Measurements from ENCODE around the gene BNIP5.

Gene BNIP5

DNA sequence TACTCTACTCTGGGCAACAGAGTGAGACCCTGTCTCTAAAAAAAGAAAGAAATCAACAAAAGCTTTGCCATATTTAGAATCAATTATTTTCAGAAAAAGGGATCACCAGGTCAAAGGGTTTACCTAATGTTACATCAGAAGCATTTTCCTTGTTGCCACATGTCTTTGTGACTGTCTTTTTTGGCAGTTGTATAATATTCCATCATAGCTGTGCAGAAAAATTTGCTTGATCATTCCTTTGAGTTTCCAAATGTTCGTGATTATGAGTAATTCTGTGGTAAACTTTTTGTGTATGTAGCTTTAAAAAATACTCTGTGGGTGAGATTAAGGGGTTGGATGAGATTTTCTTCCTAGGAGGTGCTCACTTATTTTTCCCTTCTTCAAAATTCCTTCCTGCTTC lies 40.4 kb downstream of the BNIP5 start:
- DNase-seq (ENCODE audit: low read depth in 2 of 2), result no peak

DNA sequence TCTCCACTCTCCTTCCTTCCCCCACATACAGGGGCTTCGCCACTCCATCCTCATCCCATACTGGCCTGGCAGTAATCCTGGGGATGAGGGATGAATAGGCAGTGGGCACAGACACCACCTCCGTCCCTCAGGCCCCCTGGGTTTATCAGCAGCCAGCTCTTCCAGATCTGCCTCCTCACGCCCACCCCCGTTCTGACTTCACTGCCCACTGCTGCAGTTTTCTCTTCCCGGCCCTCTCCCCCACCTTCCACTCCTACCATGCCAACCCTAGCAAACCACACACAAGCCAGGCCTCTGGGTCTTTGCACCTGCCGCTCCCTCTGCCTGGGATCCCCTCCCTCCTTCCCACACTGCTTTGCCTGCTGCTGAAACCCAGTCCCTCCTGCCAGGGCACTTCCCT lies 44.5 kb downstream of the BNIP5 start:
- DNase-seq (ENCODE audit: low read depth in 2 of 2), result no peak

DNA sequence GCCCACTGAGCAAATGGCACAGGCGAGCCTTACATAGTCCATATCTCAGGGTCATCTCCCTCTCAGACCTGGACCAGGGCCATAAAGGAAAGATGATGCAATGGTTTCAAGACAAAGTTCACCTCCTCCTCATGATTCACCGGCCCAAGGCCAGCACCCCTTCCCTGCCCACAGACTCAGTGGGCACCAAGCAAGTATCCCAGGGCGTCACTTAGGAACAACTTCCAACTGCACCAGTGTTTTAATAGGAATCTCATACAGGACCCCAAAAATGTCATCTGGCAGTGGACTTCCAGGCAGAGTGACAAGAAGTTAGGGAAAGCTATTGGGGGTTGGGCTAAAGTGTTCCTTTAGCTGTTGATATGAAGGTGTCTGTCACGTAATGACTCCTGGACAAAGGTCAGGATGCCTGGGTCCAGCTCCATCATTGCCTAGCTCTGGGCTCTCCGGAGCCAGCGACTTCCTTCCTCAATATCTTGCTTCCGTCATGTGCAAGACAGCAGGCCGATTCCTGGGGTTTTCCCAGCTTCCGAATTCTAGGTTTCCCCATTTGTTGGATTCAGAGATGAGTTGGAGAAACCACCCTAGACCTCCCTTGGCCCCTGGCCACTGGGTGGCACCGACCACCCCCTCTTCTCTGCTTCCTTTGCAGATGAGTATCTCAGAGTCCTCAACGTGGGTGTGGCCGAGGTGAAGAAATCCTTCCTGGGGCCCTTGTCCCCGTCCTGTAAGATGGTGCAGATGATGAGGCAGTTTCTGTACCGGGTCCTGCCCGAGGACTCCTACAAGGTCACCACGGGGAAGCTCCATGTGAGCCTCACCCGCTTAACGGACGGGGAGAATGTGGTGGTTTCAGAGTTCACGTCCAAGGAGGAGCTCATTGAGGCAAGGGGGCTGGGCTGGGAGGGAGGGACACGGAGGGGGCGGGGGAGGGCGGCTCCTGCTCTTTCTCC lies 45.7 kb downstream of the BNIP5 start:
- no peak for DNase-seq (ENCODE audit: low read depth in 2 of 2)

DNA sequence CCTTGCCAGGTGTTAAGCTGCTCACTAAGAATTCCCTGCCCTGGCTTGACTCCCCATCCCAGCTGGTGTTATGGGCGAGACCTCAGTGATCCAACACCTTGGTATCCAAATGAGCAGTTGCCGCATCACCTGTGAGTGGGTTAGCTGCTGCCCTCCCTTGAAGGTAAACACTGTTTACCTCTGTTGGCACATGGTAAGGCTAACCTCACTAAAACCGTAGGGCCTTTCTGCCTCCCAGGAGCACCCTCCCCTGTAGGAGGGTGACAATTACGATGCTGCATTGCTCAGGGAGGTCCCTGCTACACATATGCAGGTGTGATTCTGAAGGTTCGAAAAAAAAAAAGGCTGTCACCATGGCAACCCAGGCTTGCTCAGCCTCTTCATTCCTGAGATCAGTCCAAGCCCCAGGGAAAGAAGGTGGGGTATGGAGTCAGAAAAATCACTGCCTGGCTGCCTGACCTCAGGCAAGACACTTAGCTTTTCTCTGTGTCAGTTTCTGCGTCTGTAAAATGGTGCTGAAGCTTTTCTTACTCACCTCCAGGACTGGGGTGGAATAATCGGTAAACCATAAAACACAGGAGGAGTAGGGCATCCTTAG lies 47.3 kb downstream of the BNIP5 start:
- DNase-seq (ENCODE audit: low read depth in 2 of 2), result no peak

DNA sequence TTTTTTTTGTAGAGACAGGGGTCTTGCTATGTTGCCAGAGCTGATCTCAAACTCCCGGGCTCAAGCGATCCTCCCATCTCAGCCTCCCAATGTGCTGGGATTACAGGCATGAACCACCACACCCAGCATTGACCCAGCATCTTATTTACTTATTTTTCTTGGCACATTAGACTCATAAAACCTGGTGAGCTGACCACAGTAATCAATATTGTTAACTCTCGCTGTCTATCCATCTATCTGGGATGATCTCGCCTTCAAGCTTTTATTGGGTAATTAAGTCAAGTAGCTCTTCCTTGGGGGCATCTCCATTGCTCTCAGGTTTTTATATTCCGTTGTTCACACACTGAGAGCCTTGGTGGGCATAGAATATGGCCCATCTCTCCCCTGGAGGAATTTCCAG lies 49.8 kb downstream of the BNIP5 start:
- no peak for DNase-seq (ENCODE audit: low read depth in 2 of 2)

DNA sequence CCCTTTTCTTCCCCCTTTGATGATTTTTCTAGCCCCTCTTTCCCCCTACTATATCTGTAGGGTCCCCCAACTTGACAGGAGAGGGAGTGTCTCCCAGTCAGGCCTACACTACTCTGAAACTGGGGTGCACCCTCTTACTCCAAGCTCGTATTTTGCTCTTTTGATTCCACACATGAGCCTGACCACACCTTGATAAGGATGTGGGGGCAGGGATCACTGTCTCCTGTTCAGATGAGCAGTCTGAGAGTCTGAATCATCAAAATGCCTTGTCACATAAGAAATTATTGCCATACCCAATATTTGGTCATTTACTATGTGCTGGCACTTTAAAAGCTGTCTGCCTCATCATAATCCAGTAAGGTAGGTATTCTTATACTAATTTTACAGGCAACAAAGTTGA lies 50.9 kb downstream of the BNIP5 start:
- DNase-seq (ENCODE audit: low read depth in 2 of 2), result no peak

DNA sequence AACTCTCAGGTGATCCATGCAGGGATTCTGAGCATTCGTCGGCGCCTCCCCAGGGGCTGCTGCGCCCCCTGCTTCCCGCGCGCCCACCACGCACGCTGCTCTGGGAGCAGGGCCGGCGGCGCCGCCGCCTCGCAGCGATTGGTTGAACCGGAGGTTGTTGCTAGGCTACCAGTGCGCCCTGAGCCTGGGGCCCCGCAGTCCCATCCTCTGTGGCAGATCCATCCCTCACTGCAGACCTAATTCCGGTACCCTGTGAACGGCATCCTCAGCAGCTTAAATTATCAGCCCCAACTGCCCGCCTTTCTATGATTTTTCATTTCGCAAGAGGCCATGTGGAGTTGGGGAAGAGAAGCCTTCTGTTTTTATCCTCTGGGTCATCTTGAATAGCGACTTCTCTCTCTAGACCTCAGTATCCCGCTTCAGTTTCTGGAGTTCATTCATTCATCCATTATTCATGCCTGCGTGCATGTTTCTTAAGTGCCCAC lies 51.5 kb downstream of the BNIP5 start:
- DNase-seq (ENCODE audit: low read depth in 2 of 2), result no peak

DNA sequence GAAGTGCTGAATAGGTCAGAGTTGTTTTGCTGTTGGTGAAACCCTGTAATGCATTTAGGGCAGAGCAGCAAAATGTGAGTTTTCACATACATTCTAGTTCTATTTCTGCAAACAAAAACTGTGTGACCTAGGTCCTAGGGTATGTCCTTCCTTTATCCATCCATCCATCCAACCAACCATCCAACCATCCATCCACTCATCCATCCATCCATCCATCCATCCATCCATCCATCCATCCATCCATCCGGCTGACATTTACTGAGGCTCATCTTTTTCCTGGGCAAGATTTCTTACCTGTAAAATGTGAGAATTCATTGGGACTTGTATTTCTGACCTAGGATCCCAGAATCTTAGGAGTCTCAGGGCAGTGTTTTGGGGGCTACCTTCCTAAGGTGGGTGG lies 52.3 kb downstream of the BNIP5 start:
- DNase-seq (ENCODE audit: low read depth in 2 of 2), result no peak

DNA sequence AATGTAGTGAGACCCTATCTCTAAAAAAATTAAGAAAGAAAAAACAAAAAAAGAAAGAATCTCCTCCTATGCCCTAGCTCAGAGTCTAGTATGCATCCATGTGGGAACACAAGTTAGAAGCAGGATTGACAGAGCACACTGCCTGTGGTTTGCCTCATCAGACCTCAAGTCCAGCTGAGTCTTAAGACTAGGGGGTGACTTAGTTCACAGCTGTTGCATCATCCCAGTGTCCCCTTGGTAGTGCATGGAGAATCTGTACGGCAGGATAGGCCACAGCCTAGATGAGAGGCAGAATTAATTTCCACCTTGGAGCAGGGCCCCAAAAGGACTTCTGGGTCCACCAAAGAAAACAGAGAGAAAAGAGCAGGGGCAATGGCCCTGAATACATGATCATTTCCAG lies 53.1 kb downstream of the BNIP5 start:
- DNase-seq (ENCODE audit: low read depth in 2 of 2), result no peak

DNA sequence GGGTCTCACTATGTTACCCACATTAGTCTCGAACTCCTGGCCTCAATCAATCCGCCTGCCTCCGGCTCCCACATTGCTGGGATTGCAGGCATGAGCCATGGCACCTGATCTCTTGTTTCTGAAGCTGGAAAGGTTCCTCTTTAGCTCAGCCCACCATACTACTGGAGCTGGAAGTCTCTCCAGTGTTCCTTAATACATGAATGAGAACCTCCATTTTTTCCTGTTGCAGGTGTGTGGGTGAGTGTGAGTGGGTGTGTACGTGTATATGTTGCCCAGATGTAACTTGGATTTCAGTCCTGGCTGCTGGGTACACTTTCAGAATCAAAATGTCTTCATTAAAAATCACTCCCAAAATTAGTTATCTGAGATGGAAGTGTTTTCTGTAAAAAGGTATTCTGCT lies 55.7 kb downstream of the BNIP5 start:
- no peak for DNase-seq (ENCODE audit: low read depth in 2 of 2)

DNA sequence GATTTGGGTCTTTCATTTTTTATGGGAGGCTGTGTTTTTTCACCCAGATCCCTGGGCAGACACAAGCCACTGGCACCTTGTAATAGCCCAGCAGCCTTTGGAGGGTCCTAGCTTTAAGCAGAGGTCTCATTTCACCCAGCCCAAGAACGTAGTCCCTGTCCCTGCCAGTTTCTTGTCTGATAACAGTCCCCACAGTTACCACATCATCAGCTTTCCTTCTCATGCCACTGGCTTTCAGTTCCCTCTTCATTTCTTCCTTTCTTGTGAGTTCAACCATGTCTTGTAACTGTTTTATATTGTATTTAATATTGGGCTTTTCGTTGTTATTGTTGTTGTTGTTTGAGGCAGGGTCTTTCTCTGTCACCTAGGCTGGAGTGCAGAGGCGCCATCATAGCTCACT lies 56.2 kb downstream of the BNIP5 start:
- DNase-seq (ENCODE audit: low read depth in 2 of 2), result no peak

DNA sequence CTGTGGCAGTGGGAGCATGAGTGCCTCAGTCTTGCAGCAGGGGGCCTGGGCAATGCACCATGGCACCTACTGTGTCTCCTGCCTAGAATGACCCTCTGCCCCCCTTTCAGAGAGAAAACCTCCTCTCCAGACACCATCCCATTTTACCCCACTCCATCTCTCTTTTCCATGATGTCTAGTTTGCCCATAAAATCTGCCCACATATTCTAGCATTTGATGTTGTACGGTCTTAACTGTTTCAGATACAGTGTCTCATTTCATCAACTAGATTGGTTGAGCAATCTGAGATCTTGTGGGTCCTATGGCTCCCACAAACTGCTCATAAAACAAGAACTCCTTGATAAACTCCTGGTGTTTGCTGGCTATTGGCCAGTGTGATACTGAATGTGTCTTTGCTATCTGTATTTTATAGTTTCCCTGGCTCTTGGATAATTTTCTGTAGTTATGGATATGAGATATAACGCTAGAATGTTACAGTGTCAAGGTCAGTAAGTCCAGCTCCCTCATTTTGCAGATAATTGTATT lies 58.7 kb downstream of the BNIP5 start:
- DNase-seq (ENCODE audit: low read depth in 2 of 2), result no peak

DNA sequence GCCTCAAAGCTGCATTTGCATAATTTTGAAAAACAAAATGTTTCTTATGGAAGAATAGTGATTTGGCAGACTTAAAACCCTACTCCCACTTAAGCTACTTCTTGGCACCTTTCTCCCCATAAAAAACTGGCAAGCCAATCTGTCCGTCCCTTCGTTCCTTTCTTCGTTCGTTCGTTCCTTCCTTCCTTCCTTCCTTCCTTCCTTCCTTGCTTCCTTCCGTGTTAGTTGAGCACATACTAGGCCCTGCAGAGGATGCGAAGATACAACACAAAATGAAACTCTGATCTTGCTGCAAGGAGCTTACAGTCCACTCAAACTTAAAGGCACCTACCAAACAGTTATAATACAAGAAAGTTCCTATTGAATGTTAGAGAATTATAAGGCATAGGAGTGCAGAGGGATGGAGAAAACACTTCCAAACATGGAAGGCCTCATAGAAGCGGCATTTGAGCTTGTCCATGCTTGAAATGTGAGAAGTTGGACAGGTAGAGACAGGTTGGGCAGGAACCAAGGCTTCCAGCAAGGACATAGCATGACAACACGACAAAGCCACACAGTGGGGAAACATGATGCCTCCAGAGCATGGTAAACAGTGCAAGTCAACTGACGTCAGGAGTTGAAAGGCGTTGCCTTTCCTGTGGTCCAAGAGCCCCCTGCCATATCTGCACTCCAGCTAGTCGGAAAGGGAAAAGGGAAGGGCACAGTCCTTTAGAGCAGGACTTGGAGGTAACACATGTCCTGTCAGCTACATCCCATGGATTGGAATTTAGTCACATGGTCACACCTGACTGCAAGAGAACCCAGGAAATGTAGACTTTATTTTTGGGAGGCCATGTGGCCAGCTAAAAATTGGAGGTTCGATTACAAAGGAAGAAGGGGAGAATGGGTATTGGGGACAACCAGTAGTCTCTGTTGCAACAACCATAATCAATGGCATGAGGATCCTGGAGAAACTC lies 59.8 kb downstream of the BNIP5 start:
- DNase-seq (ENCODE audit: low read depth in 2 of 2), result no peak

DNA sequence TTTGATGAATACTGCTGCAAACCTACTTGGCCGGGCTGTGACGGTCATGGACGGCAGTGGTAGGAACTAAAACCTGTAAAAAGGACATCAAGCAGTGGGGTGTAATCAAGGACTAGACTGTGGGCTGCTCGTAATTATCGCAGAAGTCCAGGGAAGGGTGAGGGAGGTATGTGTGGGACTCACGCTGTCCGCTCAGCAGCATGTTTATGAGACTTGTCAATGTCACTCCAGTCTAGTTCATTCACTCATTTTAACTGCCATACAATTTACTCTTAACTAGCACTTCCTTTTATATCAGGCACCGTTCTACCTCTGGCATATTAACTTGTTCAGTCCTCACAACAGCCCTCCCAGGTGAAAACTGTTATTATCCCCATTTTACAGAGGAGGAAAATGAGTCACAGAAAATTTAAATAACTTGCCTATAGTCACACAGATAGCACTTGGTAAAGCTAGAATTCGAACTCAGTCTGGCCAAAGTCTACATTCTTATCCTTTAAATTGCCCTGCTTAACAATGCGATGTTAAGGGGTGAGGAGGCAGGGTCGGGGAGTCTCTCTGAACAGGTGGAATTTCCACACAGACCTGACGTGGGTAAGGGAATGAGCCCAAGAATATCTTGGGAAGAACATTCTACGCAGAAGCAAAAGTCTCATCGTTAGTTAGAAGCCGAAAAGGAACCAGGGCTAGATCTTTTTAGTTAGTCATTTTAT lies 62.7 kb downstream of the BNIP5 start:
- DNase-seq (ENCODE audit: low read depth in 2 of 2), result no peak

DNA sequence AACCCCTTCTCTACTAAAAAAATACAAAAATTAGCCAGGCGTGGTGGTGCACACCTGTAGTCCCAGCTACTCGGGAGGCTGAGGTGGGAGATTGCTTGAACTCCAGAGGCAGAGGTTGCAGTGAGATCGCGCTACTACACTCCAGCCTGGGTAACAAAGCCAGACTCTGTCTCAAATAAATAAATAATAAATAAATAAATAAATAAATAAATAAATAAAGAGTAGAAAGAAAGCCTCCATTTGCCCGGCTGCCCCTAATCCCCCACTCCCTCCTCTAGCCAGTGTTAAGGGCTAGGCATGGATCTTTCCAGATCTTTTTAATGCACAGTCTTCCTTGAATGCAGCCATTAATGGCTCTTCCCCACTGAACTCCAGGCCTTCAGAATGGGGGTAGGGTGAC lies 63.6 kb downstream of the BNIP5 start:
- no peak for DNase-seq (ENCODE audit: low read depth in 2 of 2)

DNA sequence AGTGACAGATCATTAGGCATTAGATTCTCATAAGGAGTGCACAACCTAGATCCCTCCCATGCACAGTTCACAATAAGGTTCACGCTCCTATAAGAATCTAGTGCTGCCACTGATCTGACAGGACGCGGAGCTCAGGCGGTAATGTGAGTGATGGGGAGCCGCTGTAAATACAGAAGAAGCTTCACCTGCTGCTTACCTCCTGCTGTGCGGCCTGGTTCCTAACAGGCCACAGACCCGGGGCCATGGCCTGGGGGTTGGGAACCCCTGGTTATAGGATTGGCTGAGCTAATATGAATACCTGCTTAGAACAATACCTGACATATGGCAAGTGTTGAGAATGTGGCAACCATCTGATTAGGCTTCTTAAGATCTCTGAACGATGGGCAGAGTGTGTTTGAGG lies 64.5 kb downstream of the BNIP5 start:
- no peak for DNase-seq (ENCODE audit: low read depth in 2 of 2)

DNA sequence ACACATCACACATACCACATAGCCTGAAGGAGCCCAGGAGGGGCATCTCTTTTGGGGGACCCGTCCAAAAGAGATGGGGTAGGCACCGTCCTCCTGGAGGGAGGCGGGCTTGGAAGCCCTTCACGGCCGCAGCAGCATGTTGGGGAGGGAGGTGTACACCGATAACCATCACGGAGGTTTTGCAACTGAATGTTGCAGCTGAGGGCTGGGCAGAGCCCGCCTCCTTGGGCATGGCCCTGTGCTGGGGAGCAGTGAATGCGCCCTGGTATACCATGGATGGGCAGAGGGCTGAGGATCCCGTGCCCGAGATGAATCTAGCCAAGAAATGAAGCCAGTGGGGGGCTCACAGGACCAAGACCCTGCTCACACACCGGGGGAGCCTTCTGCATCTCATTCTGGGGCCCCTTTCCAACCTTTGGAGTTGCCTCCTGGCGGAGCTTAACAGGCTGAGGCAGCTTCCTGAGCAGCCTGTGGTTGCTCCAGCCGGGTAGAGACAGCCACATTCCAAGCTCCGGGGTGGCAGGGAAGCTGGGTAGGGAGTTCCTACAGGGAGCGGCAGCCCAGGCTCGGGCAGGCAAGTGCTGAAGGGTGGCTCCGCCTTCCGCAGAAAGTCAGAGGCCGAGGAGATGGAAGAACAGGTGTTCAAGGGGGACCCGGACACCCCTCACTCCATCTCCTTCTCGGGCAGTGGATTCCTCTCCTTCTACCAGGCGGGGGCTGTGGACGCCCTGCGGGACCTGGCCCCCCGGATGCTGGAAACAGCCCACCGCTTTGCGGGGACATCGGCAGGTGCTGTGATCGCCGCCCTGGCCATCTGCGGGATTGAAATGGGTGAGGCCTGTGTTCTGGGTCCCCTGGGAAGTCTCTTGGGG lies 66.6 kb downstream of the BNIP5 start, which contains the start of gene PNPLA1:
TSS of gene PNPLA1 (plus strand) at position 227 of the 872 bp plus-strand sequence. CDS start at position 627, 400 bp downstream.
- no peak for DNase-seq (ENCODE audit: low read depth in 2 of 2)

DNA sequence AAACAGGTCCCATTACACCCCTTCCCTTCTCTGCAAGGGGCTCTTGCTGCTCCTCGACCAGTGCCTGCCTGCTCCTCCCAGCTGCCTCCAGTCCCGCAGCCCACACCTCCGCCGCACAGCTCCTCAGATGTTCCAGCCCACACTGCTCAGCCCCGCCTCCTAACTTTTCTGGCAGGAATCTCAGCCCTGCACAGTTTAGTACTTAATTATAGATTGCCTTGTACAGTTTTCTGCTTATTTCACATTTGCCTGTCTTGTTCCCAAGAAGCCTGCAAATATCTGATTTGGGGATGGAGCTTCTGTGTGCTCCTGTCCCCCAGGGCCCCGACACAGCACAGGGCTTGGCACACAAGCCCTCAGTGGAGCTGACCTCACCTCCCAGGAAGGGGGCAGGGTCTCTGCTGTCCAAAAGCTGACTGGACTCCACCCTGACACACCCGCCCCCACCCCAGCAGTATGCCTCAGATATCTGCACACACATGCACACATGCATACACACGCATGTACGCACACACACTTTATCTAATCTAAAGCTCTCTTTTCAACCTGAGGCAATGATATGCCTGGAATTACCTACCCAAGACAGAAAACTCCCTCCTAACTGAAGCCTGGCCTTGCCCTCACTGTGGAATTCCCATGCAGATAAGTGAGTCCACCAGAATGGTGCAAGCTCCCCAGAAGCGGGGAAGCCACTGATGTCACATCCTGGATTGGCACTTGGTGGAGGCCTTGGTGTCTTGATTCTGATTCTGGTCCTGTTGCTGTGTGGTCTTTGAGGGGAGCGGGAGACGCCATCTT lies 68.0 kb downstream of the BNIP5 start:
- no peak for DNase-seq (ENCODE audit: low read depth in 2 of 2)
